Measurements from ENCODE around the gene POLDIP2.

POLDIP2 gene

DNA sequence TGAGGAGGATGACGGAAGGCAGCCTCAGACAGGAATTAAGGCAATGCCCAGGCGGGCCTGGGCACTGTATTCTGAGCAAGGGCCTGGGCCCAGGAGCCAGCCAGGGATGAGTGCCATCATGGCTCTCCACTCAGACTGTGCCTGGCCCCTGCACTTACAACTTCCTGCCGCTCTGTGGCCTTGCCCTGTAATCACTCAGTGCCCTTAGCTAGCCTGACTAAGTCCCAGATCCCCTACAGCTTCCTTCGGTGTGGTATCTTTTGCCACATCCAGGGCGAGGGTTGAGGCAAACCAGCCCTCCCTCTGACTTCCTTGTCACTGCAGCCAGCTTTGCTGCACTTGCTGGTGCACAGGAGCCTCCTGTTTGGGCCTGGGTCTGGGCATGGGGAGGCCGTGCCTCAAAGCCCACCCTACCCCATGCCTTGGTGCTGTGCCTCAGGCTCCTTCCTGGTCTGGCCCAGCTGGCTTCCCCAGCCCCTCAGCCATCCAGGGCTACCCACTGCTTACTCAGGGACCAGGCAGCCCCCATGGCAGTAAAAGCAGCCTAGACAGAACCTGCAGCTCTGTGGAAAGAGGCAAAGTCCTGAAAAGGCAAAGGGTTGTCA is 39.4 kb upstream of the POLDIP2 start:
- Histone ChIP-seq H3K36me3 (ENCODE audit: insufficient read depth, low read length) (no peaks in the 10 kb centered on the region), H3K79me2 (ENCODE audit: insufficient read depth, low read length) (no peaks in the 10 kb centered on the region), H3K4me2 (ENCODE audit: low read depth, low read length, poor library complexity, severe bottlenecking) (no peak overlapping the region), H3K4me1 (ENCODE audit: insufficient read depth, low read length, poor library complexity, severe bottlenecking) (no peaks in the 10 kb centered on the region), H3K9me3 (ENCODE audit: insufficient read depth, low read depth, low read length) (no peaks in the 10 kb centered on the region), H3F3A (ENCODE audit: low read depth) (no peaks in the 10 kb centered on the region), H4K20me1 (ENCODE audit: insufficient read depth, low read length, poor library complexity, severe bottlenecking) (no peaks in the 10 kb centered on the region), H3K4me3 (ENCODE audit: low read length, poor library complexity, severe bottlenecking) (no peak overlapping the region), H3K9me2 (replicated peaks; ENCODE audit: low read depth, low read length) (no peaks in the 10 kb centered on the region), H3K27me3 (ENCODE audit: insufficient read depth, low read length, poor library complexity, severe bottlenecking) (no peaks in the 10 kb centered on the region), H2AFZ (ENCODE audit: low read length) (no peak overlapping the region), H3K9ac (ENCODE audit: low read depth, low read length, poor library complexity, severe bottlenecking) (no peak overlapping the region)
- TF ChIP-seq EZH2phosphoT487 (IDR thresholded peaks at IDR 0.05; ENCODE audit: borderline replicate concordance) = no peak
- TF ChIP-seq CTCF (conservative IDR thresholded peaks at IDR 0.05; ENCODE audit: low read length) = no peak

- Histone ChIP-seq H3K9ac (ENCODE audit: low read depth, low read length, poor library complexity, severe bottlenecking) (no peak overlapping the region), H3K4me1 (ENCODE audit: insufficient read depth, low read length, poor library complexity, severe bottlenecking) (no peaks in the 10 kb centered on the region), H3K36me3 (ENCODE audit: insufficient read depth, low read length) (no peaks in the 10 kb centered on the region), H3K4me2 (ENCODE audit: low read depth, low read length, poor library complexity, severe bottlenecking) (no peak overlapping the region), H3F3A (ENCODE audit: low read depth) (no peaks in the 10 kb centered on the region), H3K27me3 (ENCODE audit: insufficient read depth, low read length, poor library complexity, severe bottlenecking) (no peaks in the 10 kb centered on the region), H3K9me3 (ENCODE audit: insufficient read depth, low read depth, low read length) (no peaks in the 10 kb centered on the region), H4K20me1 (ENCODE audit: insufficient read depth, low read length, poor library complexity, severe bottlenecking) (no peaks in the 10 kb centered on the region), H2AFZ (ENCODE audit: low read length) (no peak overlapping the region), H3K79me2 (ENCODE audit: insufficient read depth, low read length) (no peaks in the 10 kb centered on the region), H3K4me3 (ENCODE audit: low read length, poor library complexity, severe bottlenecking) (no peak overlapping the region), H3K9me2 (replicated peaks; ENCODE audit: low read depth, low read length) (no peaks in the 10 kb centered on the region)
- TF ChIP-seq CTCF (conservative IDR thresholded peaks at IDR 0.05; ENCODE audit: low read length) = no peak
- TF ChIP-seq EZH2phosphoT487 (IDR thresholded peaks at IDR 0.05; ENCODE audit: borderline replicate concordance) = no peak
These were observed 38.6 kb upstream of the POLDIP2 start for GRCh38 chr17:28395968-28396367.

GRCh38 chr17:28395426-28395825 is 38.1 kb upstream of the POLDIP2 start:
- Histone ChIP-seq H3K36me3 (ENCODE audit: insufficient read depth, low read length) (no peaks in the 10 kb centered on the region), H3K4me1 (ENCODE audit: insufficient read depth, low read length, poor library complexity, severe bottlenecking) (no peaks in the 10 kb centered on the region)

More at GRCh38 chr17:28395426-28395825, 38.1 kb upstream of the POLDIP2 start:
- Histone ChIP-seq H3K4me3 (ENCODE audit: low read length, poor library complexity, severe bottlenecking) (no peak overlapping the region), H2AFZ (ENCODE audit: low read length) (no peak overlapping the region), H3K79me2 (ENCODE audit: insufficient read depth, low read length) (no peaks in the 10 kb centered on the region), H3F3A (ENCODE audit: low read depth) (no peaks in the 10 kb centered on the region), H3K9me2 (replicated peaks; ENCODE audit: low read depth, low read length) (no peaks in the 10 kb centered on the region), H3K27me3 (ENCODE audit: insufficient read depth, low read length, poor library complexity, severe bottlenecking) (no peaks in the 10 kb centered on the region), H3K4me2 (ENCODE audit: low read depth, low read length, poor library complexity, severe bottlenecking) (no peak overlapping the region), H3K9me3 (ENCODE audit: insufficient read depth, low read depth, low read length) (no peaks in the 10 kb centered on the region), H3K9ac (ENCODE audit: low read depth, low read length, poor library complexity, severe bottlenecking) (no peak overlapping the region), H4K20me1 (ENCODE audit: insufficient read depth, low read length, poor library complexity, severe bottlenecking) (no peaks in the 10 kb centered on the region)
- TF ChIP-seq EZH2phosphoT487 (IDR thresholded peaks at IDR 0.05; ENCODE audit: borderline replicate concordance) (no peak), CTCF (conservative IDR thresholded peaks at IDR 0.05; ENCODE audit: low read length) (no peak)
